NB4 (cell line): Measurements from ENCODE around the gene KRTAP9-2.

Experiments
- CTCF ChIP-seq: IDR thresholded peaks from one replicate; pipeline ENCODE4 v1.5.1; 2012; ENCODE audit warnings: low read depth, low read length
- MYC ChIP-seq: IDR thresholded peaks from 2 replicates; pipeline ENCODE4 v1.6.1; 2011; ENCODE audit warnings: low read depth, low read length
- POLR2A ChIP-seq: IDR thresholded peaks from 2 replicates; pipeline ENCODE4 v1.6.1; 2011; ENCODE audit warnings: mild to moderate bottlenecking; ENCODE audit not compliant: insufficient read length; ENCODE audit errors: extremely low read depth

GRCh38 chr17:41211845-41212466, 14.5 kb upstream of the KRTAP9-2 start:
- TF ChIP-seq CTCF (no peak), POLR2A (no peak), MYC (no peak)
